K562 (cell line): ENCODE measurements around the gene MTOR.

Experiments
- BHLHE40 ChIP-seq: IDR thresholded peaks from 2 replicates; pipeline ENCODE4 v1.6.1; 2011; ENCODE audit warnings: low read length, improper control_type of control experiment
- EP300 ChIP-seq: IDR thresholded peaks from 2 replicates; pipeline ENCODE4 v1.6.1; 2012; ENCODE audit warnings: low read length, improper control_type of control experiment
- ERF ChIP-seq: fragments of 450-650 bp; formaldehyde crosslinking; IDR thresholded peaks from 2 replicates; pipeline ENCODE4 v1.4.0; 2020; ENCODE audit warnings: mild to moderate bottlenecking, mixed read lengths
- JUND ChIP-seq, 2 experiments: IDR thresholded peaks; 2 replicates in 1 of 2; 3 replicates in 1 of 2; pipeline ENCODE4 v1.6.1; 2011; ENCODE audit warnings: borderline replicate concordance in 2 of 2, low read depth in 2 of 2, low read length in 2 of 2, improper control_type of control experiment in 1 of 2, missing biosample characterization in 1 of 2, missing genetic modification characterization in 1 of 2, missing genetic modification reagents in 1 of 2

GRCh38 chr1:11245248-11245647 is 17.1 kb downstream of the MTOR start:
- TF ChIP-seq ERF (CRISPR knock-in tag) (no peak), BHLHE40 (no peak), EP300 (no peak), JUND (IDR thresholded peaks at IDR 0.05; ENCODE audit: borderline replicate concordance, low read depth, low read length) (no peak), JUND (tag; IDR thresholded peaks at IDR 0.05; ENCODE audit: borderline replicate concordance, low read depth, low read length) (no peak)
